ENCODE results near the gene CFAP141. TPM values are rescaled to one million over a fixed set of nuclear protein-coding genes. Genes with fewer than 3 reads are reported as not detected.

The CFAP141 gene
- total and polyA plus RNA-seq, 4 donors = 3.2 to 8.4 (median 4.6) TPM

DNA sequence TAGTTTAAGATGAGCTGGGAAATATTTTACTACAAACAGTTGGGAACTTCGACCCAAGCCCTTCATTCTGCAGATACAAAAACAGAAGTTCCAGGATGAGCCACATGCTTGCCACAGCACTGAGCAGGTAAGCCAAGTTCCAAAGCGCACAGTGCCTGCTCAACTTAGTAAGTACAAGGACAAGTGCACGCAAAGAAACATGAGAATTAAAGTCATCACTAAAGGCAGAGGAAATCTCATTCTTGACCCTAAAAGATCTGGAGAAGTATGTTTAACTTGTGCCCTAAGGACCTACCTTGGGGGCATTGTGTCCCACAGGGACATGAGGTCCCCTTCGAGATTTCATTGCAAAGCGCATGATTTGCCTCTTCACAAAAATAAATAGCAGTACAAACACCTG lies 13.4 kb upstream of the CFAP141 start:
- TF ChIP-seq, protein P1, sequence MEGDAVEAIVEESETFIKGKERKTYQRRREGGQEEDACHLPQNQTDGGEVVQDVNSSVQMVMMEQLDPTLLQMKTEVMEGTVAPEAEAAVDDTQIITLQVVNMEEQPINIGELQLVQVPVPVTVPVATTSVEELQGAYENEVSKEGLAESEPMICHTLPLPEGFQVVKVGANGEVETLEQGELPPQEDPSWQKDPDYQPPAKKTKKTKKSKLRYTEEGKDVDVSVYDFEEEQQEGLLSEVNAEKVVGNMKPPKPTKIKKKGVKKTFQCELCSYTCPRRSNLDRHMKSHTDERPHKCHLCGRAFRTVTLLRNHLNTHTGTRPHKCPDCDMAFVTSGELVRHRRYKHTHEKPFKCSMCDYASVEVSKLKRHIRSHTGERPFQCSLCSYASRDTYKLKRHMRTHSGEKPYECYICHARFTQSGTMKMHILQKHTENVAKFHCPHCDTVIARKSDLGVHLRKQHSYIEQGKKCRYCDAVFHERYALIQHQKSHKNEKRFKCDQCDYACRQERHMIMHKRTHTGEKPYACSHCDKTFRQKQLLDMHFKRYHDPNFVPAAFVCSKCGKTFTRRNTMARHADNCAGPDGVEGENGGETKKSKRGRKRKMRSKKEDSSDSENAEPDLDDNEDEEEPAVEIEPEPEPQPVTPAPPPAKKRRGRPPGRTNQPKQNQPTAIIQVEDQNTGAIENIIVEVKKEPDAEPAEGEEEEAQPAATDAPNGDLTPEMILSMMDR (IDR thresholded peaks at IDR 0.05; ENCODE audit: control extremely low read depth, extremely low read depth) = no peak
- H3K36me3 ChIP-seq (ENCODE audit: control insufficient read depth in 4 of 4, insufficient read depth in 4 of 4, low read length in 4 of 4) = peaks cover 5 to 21% (median 11%) of the 10 kb centered on the region in 4 donors
- H3K27me3 ChIP-seq (ENCODE audit: control insufficient read depth in 3 of 3, insufficient read depth in 3 of 3, low read length in 2 of 3) = no peaks in the 10 kb centered on the region
- ATAC-seq (ENCODE audit: insufficient read depth, low FRiP score) = no peak
- H3K4me1 ChIP-seq (ENCODE audit: control insufficient read depth in 5 of 5, insufficient read depth in 5 of 5, low read length in 5 of 5) = peaks cover 1 to 23% (median 12%) of the 10 kb centered on the region in 5 donors
- peak overlapping the region; percentile 99 to 100 for H3K9ac ChIP-seq (ENCODE audit: insufficient read depth in 1 of 2, low read length in 2 of 2)
- peak in 2 of 3 donors; percentile 19 to 37 for DNase-seq
- H3K4me3 ChIP-seq = peak overlapping the region; percentile 83
- WGBS, 2 donors = 11 to 12% methylated on average over 5 of the region's 5 CpGs
- no peaks in the 10 kb centered on the region for H3K9me3 ChIP-seq (ENCODE audit: control insufficient read depth in 4 of 4, insufficient read depth in 3 of 4, low read length in 3 of 4)
- peak overlapping the region; percentile 55 to 97 for H3K27ac ChIP-seq (ENCODE audit: low read depth in 1 of 2, low read length in 1 of 2)

DNA sequence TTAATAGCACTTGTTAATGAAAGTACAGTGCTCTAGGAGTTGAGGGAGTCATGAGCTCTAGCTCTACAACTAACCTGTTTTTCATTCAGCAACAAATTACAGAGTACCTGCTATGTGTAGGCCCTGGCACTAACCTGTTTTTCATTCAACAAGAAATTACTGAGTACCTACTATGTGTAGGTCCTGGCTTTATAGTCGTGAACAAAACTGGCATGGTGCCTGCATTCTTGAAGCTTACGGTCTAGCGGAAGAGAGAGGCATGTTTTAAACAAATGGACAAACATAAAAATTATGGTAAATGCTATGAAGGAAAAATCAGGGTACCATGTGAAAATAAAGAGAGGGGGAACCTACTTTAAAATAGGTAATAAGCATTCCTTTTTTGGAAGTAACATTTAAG lies 12.4 kb upstream of the CFAP141 start:
- WGBS, 2 donors = 54 to 70% methylated on average over 3 of the region's 3 CpGs
- Histone ChIP-seq H3K9me3 (ENCODE audit: control insufficient read depth in 4 of 4, insufficient read depth in 3 of 4, low read length in 3 of 4) (no peaks in the 10 kb centered on the region), H3K4me3 (no peak overlapping the region), H3K27ac (ENCODE audit: low read depth in 1 of 2, low read length in 1 of 2) (peak overlapping the region in 1 of 2 donors; percentile 22), H3K9ac (ENCODE audit: insufficient read depth in 1 of 2, low read length in 2 of 2) (no peak overlapping the region), H3K36me3 (ENCODE audit: control insufficient read depth in 4 of 4, insufficient read depth in 4 of 4, low read length in 4 of 4) (peaks cover 10 to 28% (median 16%) of the 10 kb centered on the region in 4 donors), H3K4me1 (ENCODE audit: control insufficient read depth in 5 of 5, insufficient read depth in 5 of 5, low read length in 5 of 5) (peaks cover 1 to 23% (median 12%) of the 10 kb centered on the region in 5 donors), H3K27me3 (ENCODE audit: control insufficient read depth in 3 of 3, insufficient read depth in 3 of 3, low read length in 2 of 3) (no peaks in the 10 kb centered on the region)
- ATAC-seq (ENCODE audit: insufficient read depth, low FRiP score) (no peak), DNase-seq (no peak)
- TF ChIP-seq, protein P1 (IDR thresholded peaks at IDR 0.05; ENCODE audit: control extremely low read depth, extremely low read depth) = no peak

DNA sequence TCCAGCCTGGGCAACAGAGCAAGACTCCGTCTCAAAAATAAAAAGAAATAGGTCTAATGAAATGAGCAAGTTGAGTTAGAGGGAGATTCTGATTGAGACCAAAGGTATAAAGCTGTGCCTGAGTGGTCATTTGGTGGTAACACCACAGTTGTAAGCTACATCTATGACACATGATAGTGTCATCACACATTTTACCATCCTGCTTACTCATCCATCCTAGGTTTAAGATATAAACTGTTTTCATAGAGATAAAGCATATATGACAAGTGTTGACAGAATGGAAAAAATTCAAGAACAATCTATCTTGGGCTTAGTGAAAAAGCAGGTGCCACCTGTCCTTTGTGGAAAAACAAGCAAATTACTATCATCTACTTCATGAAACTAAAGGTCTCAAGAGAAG lies 7.1 kb upstream of the CFAP141 start:
- ATAC-seq (ENCODE audit: insufficient read depth, low FRiP score) (no peak), DNase-seq (no peak)
- Histone ChIP-seq H3K27ac (ENCODE audit: low read depth in 1 of 2, low read length in 1 of 2) (peak overlapping the region in 1 of 2 donors; percentile 71), H3K36me3 (ENCODE audit: control insufficient read depth in 4 of 4, insufficient read depth in 4 of 4, low read length in 4 of 4) (peaks cover 18 to 44% (median 37%) of the 10 kb centered on the region in 4 donors), H3K27me3 (ENCODE audit: control insufficient read depth in 3 of 3, insufficient read depth in 3 of 3, low read length in 2 of 3) (no peaks in the 10 kb centered on the region), H3K9ac (ENCODE audit: insufficient read depth in 1 of 2, low read length in 2 of 2) (no peak overlapping the region), H3K9me3 (ENCODE audit: control insufficient read depth in 4 of 4, insufficient read depth in 3 of 4, low read length in 3 of 4) (no peaks in the 10 kb centered on the region), H3K4me3 (no peak overlapping the region), H3K4me1 (ENCODE audit: control insufficient read depth in 5 of 5, insufficient read depth in 5 of 5, low read length in 5 of 5) (peaks cover 0 to 2% (median 1%) of the 10 kb centered on the region in 5 donors)
- TF ChIP-seq, protein P1 (IDR thresholded peaks at IDR 0.05; ENCODE audit: control extremely low read depth, extremely low read depth) = no peak
- WGBS, 2 donors = 92 to 100% methylated on average over 1 of the region's 1 CpG

DNA sequence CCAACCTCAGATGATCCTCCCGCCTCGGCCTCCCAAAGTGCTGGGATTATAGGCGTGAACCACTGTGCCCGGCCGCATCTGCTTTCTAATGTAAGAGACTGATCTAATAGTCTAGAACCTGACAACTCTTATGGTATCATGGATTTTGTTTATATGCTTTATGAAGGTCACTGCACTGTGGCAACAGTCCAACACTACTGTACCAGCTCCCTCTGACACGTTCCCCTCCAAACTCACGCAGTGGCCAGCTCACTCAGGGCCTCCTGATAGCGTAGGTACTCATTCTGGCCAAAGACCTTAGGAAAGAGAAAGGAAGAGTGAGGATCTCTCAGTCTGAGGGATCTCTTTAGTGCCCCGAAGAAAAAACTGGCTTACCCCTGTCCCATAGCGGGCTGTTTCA lies 6.0 kb upstream of the CFAP141 start:
- H3K27ac ChIP-seq (ENCODE audit: low read depth in 1 of 2, low read length in 1 of 2) = peak overlapping the region in 1 of 2 donors; percentile 71
- no peak for DNase-seq
- H3K27me3 ChIP-seq (ENCODE audit: control insufficient read depth in 3 of 3, insufficient read depth in 3 of 3, low read length in 2 of 3) = no peaks in the 10 kb centered on the region
- H3K9me3 ChIP-seq (ENCODE audit: control insufficient read depth in 4 of 4, insufficient read depth in 3 of 4, low read length in 3 of 4) = no peaks in the 10 kb centered on the region
- H3K4me1 ChIP-seq (ENCODE audit: control insufficient read depth in 5 of 5, insufficient read depth in 5 of 5, low read length in 5 of 5) = no peaks in the 10 kb centered on the region
- peaks cover 22 to 46% (median 36%) of the 10 kb centered on the region in 4 donors for H3K36me3 ChIP-seq (ENCODE audit: control insufficient read depth in 4 of 4, insufficient read depth in 4 of 4, low read length in 4 of 4)
- TF ChIP-seq, protein P1 (IDR thresholded peaks at IDR 0.05; ENCODE audit: control extremely low read depth, extremely low read depth) = no peak
- H3K9ac ChIP-seq (ENCODE audit: insufficient read depth in 1 of 2, low read length in 2 of 2) = no peak overlapping the region
- no peak for ATAC-seq (ENCODE audit: insufficient read depth, low FRiP score)
- WGBS, 2 donors = 96 to 97% methylated on average over 10 of the region's 10 CpGs
- no peak overlapping the region for H3K4me3 ChIP-seq

Measured in lung (tissue), 12 donors.